B cell (primary cell): ENCODE measurements around the gene RUFY2. TPM values are rescaled to one million over a fixed set of nuclear protein-coding genes. Genes with fewer than 3 reads are reported as not detected.
"Not testable (repeated sequence)": the region's sequence is repeated elsewhere in the genome, so short reads cannot be mapped to it uniquely, and the experiment has no call there.

ENCODE experiments used
- ATAC-seq: fragments of 200-7000 bp; cut with Tn5 transposase; one replicate; pipeline ENCODE4 v1.10.0; 2021; ENCODE audit warnings: low read depth, mild to moderate bottlenecking, moderate number of reproducible peaks, moderate library complexity
- CTCF ChIA-PET: fragments of 350-600 bp; sonication (Branson Sonifier 250); formaldehyde crosslinking; loops from one replicate; lab custom pipeline; 2021; ENCODE audit warnings: antibody characterized with exemption, inconsistent platforms; lab: Charles Lee
- POLR2A ChIA-PET: fragments of 350-600 bp; sonication (Branson Sonifier 250); formaldehyde crosslinking; loops from one replicate; lab custom pipeline; 2021; ENCODE audit warnings: antibody characterized with exemption; lab: Charles Lee
- DNase-seq: peaks from one replicate; pipeline ENCODE4 v3.0.0; 2013
- H2AFZ ChIP-seq: 2 replicates; pipeline ENCODE4 v1.6.1; 2012; ENCODE audit warnings: mild to moderate bottlenecking, low read depth, low read length; ENCODE audit not compliant: insufficient read depth, poor library complexity, severe bottlenecking
- H3K27ac ChIP-seq, 2 donors: 1 replicate in 1 of 2; 2 replicates in 1 of 2; pipeline ENCODE4 v1.5.1; 2012 to 2013; ENCODE audit warnings: low read length in 2 of 2, mild to moderate bottlenecking in 2 of 2, moderate library complexity in 1 of 2
- H3K27me3 ChIP-seq, 4 experiments: fragments of 200-600 bp in 1 of 4; sonication (generic) in 1 of 4; replicated peaks in 1 of 4; 1 replicate in 2 of 4; 2 replicates in 2 of 4; pipeline versions ENCODE4 v1.6.1 to v1.7.0; 2013 to 2016; ENCODE audit warnings: low read length in 3 of 4, mild to moderate bottlenecking in 2 of 4, mixed read lengths in 1 of 4, moderate library complexity in 1 of 4; ENCODE audit not compliant: insufficient read depth in 4 of 4, control insufficient read depth in 3 of 4; ENCODE audit errors: control extremely low read depth in 1 of 4
- H3K36me3 ChIP-seq, 2 experiments: replicated peaks in 1 of 2; 1 replicate in 1 of 2; 2 replicates in 1 of 2; pipeline versions ENCODE4 v1.6.1 to v1.7.1; 2013; ENCODE audit warnings: low read length in 1 of 2; ENCODE audit not compliant: insufficient read depth in 2 of 2, control insufficient read depth in 1 of 2; ENCODE audit errors: control extremely low read depth in 1 of 2, extremely low read depth in 1 of 2
- H3K4me1 ChIP-seq, 2 donors: fragments of 200-600 bp in 1 of 2; sonication (generic) in 1 of 2; 1 replicate in 1 of 2; 2 replicates in 1 of 2; pipeline versions ENCODE4 v1.5.1 to v1.6.1; 2013 to 2017; ENCODE audit warnings: low read length in 2 of 2; ENCODE audit not compliant: control insufficient read depth in 2 of 2, insufficient read depth in 2 of 2
- H3K4me2 ChIP-seq: replicated peaks from 2 replicates; pipeline ENCODE3; 2012; ENCODE audit warnings: mild to moderate bottlenecking, low read depth, low read length; ENCODE audit not compliant: poor library complexity, severe bottlenecking
- H3K4me3 ChIP-seq, 5 experiments: fragments of 200-600 bp in 1 of 5; sonication (generic) in 1 of 5; 1 replicate in 3 of 5; 2 replicates in 2 of 5; pipeline versions ENCODE4 v1.5.1 to v1.7.0; 2011 to 2016; ENCODE audit warnings: low read length in 4 of 5, mild to moderate bottlenecking in 4 of 5, low read depth in 2 of 5, control low read depth in 1 of 5, moderate library complexity in 1 of 5; ENCODE audit not compliant: insufficient read depth in 1 of 5; ENCODE audit errors: control extremely low read depth in 1 of 5, extremely low read depth in 1 of 5
- H3K79me2 ChIP-seq: fragments of 200-600 bp; sonication (generic); one replicate; pipeline ENCODE4 v1.6.0; 2016; ENCODE audit warnings: low read length; ENCODE audit not compliant: control insufficient read depth, insufficient read depth
- H3K9ac ChIP-seq: fragments of 200-600 bp; sonication (generic); 2 replicates; pipeline ENCODE4 v1.6.1; 2017; ENCODE audit warnings: mild to moderate bottlenecking, low read length, moderate library complexity
- H3K9me3 ChIP-seq, 3 donors: one replicate each; pipeline versions ENCODE4 v1.6.1 to v1.7.1; 2013; ENCODE audit warnings: low read length in 2 of 3; ENCODE audit not compliant: control insufficient read depth in 2 of 3, insufficient read depth in 1 of 3; ENCODE audit errors: control extremely low read depth in 1 of 3
- H4K20me1 ChIP-seq: 2 replicates; pipeline ENCODE4 v1.6.0; 2012; ENCODE audit warnings: mild to moderate bottlenecking, low read length; ENCODE audit not compliant: insufficient read depth, control insufficient read depth, poor library complexity, severe bottlenecking
- H3K27ac Mint-ChIP-seq: one replicate; pipeline ENCODE4 v1.8.0; 2021; ENCODE audit warnings: mixed read lengths
- H3K27me3 Mint-ChIP-seq: one replicate; pipeline ENCODE4 v1.8.0; 2021; ENCODE audit warnings: mixed read lengths
- H3K4me1 Mint-ChIP-seq: one replicate; pipeline ENCODE4 v1.8.0; 2021; ENCODE audit warnings: mixed read lengths
- H3K4me3 Mint-ChIP-seq: one replicate; pipeline ENCODE4 v1.8.0; 2021; ENCODE audit warnings: mixed read lengths
- H3K9me3 Mint-ChIP-seq: one replicate; pipeline ENCODE4 v1.8.0; 2022; ENCODE audit warnings: mixed read lengths; ENCODE audit not compliant: insufficient read depth
- CTCF ChIP-seq: fragments of 200-600 bp; IDR thresholded peaks from one replicate; pipeline ENCODE4 v1.8.0; 2022; ENCODE audit warnings: antibody characterized with exemption, mild to moderate bottlenecking
- EZH2 ChIP-seq: IDR thresholded peaks from 2 replicates; pipeline ENCODE4 v1.6.1; 2012; ENCODE audit warnings: borderline replicate concordance, low read depth, mild to moderate bottlenecking, moderate library complexity, low read length; ENCODE audit not compliant: insufficient read depth, poor library complexity, severe bottlenecking
- WGBS: methylation state at CpG from one replicate; pipeline ENCODE4 v1.1.5; 2013; ENCODE audit warnings: missing lambda C conversion rate; ENCODE audit not compliant: insufficient coverage; 5-methylcytosine and 5-hydroxymethylcytosine counted together
- intact Hi-C: fragments of 100-400 bp; cut with micrococcal nuclease; formaldehyde crosslinking; loops from one replicate; pipeline ENCODE4 v1.10.0; 2022
- polyA plus RNA-seq: library from polyadenylated mRNA; depleted of rRNA; stranded (reverse); fragments of >200 nt; gene quantifications from 2 replicates; pipeline ENCODE4 v1.2.3, GENCODE V29; 2012
- total RNA-seq, 2 donors: library from RNA; stranded (reverse); fragments of 120-200 nt in 1 of 2; gene quantifications; 1 replicate in 1 of 2; 2 replicates in 1 of 2; pipeline versions ENCODE4 v1.2.3 to v1.2.4, GENCODE V29; 2013 to 2022

RUFY2 gene
- total and polyA plus RNA-seq, 2 donors (not counting 1 experiment from before 2014, with no cell fraction given): 5.8 to 38.7 TPM

- Mint-ChIP-seq H3K27ac (peak overlapping the region; percentile 68), H3K4me3 (peak overlapping the region; percentile 56), H3K27me3 (no peaks in the 10 kb centered on the region), H3K4me1 (peaks cover 30% of the 10 kb centered on the region), H3K9me3 (no peaks in the 10 kb centered on the region)
- DNase-seq: peak; percentile 53
- H3K27me3 ChIP-seq: no peaks in the 10 kb centered on the region
- WGBS: no CpG with 5 or more reads among the region's 4 CpGs
- ChIA-PET CTCF (interaction anchor here (0.7 to 2.3 kb wide), 2 partner anchors 26 to 228 kb away, joined by 3 to 8 read pairs; no protein-coding TSS in a partner anchor), POLR2A (interaction anchor here (0.5 kb wide), 1 partner anchor 64 kb away, joined by 4 read pairs; no protein-coding TSS in a partner anchor)
- peaks cover 13% of the 10 kb centered on the region for H3K79me2 ChIP-seq
- peak overlapping the region; percentile 64 for H3K4me2 ChIP-seq
- H2AFZ ChIP-seq: peak overlapping the region; percentile 44
- no peak for ATAC-seq
- peaks cover 0 to 8% (median 0%) of the 10 kb centered on the region in 3 donors for H3K9me3 ChIP-seq
- intact Hi-C loops: no loop called here
- H3K4me1 ChIP-seq: peaks cover 20 to 21% of the 10 kb centered on the region in 2 donors
- peak overlapping the region; percentile 14 to 73 for H3K27ac ChIP-seq
- peak overlapping the region; percentile 13 for H3K9ac ChIP-seq
- TF ChIP-seq EZH2 (no peak), CTCF (no peak)
- no peaks in the 10 kb centered on the region for H3K36me3 ChIP-seq
- peaks cover 12% of the 10 kb centered on the region for H4K20me1 ChIP-seq
- peak overlapping the region in 3 of 5 experiments; percentile 16 to 30 (median 28) for H3K4me3 ChIP-seq
Observed at GRCh38 chr10:68327889-68328786, 78.9 kb downstream of the RUFY2 start.

GRCh38 chr10:68324396-68324795 is 82.7 kb downstream of the RUFY2 start:
- H3K9ac ChIP-seq, H3K27me3 Mint-ChIP-seq, H3K27ac Mint-ChIP-seq, H3K36me3 ChIP-seq, DNase-seq, H2AFZ ChIP-seq, H3K4me2 ChIP-seq, H3K27me3 ChIP-seq, ATAC-seq, H3K4me3 Mint-ChIP-seq, POLR2A ChIA-PET, H3K9me3 Mint-ChIP-seq, H4K20me1 ChIP-seq, intact Hi-C loops, H3K79me2 ChIP-seq, H3K27ac ChIP-seq, H3K9me3 ChIP-seq, H3K4me3 ChIP-seq, H3K4me1 Mint-ChIP-seq: not testable (repeated sequence)
- H3K4me1 ChIP-seq: peaks cover 8 to 11% of the 10 kb centered on the region in 2 donors
- WGBS: 100% methylated on average over 3 of the region's 4 CpGs
- CTCF ChIA-PET: interaction anchor here (1.1 to 1.7 kb wide), 3 partner anchors 23 to 468 kb away, joined by 3 to 6 read pairs (median 5); no protein-coding TSS in a partner anchor
